ENCODE data around the gene NEUROD4. TPM values are rescaled to one million over a fixed set of nuclear protein-coding genes. Genes with fewer than 3 reads are reported as not detected.

The NEUROD4 gene
- total RNA-seq, 2 experiments from 2014 or later: not detected

- DNase-seq: no peak
- Mint-ChIP-seq H3K36me3 (peaks cover 22% of the 10 kb centered on the region), H3K4me1 (peaks cover 62% of the 10 kb centered on the region), H3K4me3 (peak overlapping the region; percentile 41), H3K9me3 (peaks cover 7% of the 10 kb centered on the region), H3K27me3 (no peaks in the 10 kb centered on the region), H3K27ac (peak overlapping the region; percentile 35)
These were observed 31.2 kb upstream of the NEUROD4 start for GRCh38 chr12:54988402-54989054.

GRCh38 chr12:54989829-54990228, 29.9 kb upstream of the NEUROD4 start:
- no peaks in the 10 kb centered on the region for H3K27me3 Mint-ChIP-seq
- H3K36me3 Mint-ChIP-seq: peaks cover 16% of the 10 kb centered on the region
- H3K9me3 Mint-ChIP-seq: peaks cover 7% of the 10 kb centered on the region
- peak overlapping the region; percentile 99 for H3K27ac Mint-ChIP-seq
- peaks cover 68% of the 10 kb centered on the region for H3K4me1 Mint-ChIP-seq
- DNase-seq: no peak
- H3K4me3 Mint-ChIP-seq: no peak overlapping the region

GRCh38 chr12:54991161-54991990, 28.4 kb upstream of the NEUROD4 start:
- Mint-ChIP-seq H3K36me3 (peaks cover 16% of the 10 kb centered on the region), H3K27ac (peak overlapping the region; percentile 99), H3K4me1 (peaks cover 61% of the 10 kb centered on the region), H3K4me3 (peak overlapping the region; percentile 86), H3K9me3 (peaks cover 7% of the 10 kb centered on the region), H3K27me3 (no peaks in the 10 kb centered on the region)
- DNase-seq: peak; percentile 55

GRCh38 chr12:54991991-54992375, 27.8 kb upstream of the NEUROD4 start:
- Mint-ChIP-seq H3K9me3 (peaks cover 2% of the 10 kb centered on the region), H3K27me3 (no peaks in the 10 kb centered on the region), H3K27ac (peak overlapping the region; percentile 99)

GRCh38 chr12:54993181-54993835, 26.5 kb upstream of the NEUROD4 start:
- Mint-ChIP-seq H3K27ac (no peak overlapping the region), H3K27me3 (no peaks in the 10 kb centered on the region), H3K4me3 (no peak overlapping the region)

More at GRCh38 chr12:54991991-54992375, 27.8 kb upstream of the NEUROD4 start:
- Mint-ChIP-seq H3K4me1 (peaks cover 55% of the 10 kb centered on the region), H3K36me3 (peaks cover 11% of the 10 kb centered on the region), H3K4me3 (no peak overlapping the region)
- no peak for DNase-seq

GRCh38 chr12:54996205-54996604, 23.6 kb upstream of the NEUROD4 start:
- Mint-ChIP-seq H3K36me3 (peaks cover 3% of the 10 kb centered on the region), H3K27me3 (no peaks in the 10 kb centered on the region), H3K9me3 (no peaks in the 10 kb centered on the region), H3K4me1 (peaks cover 27% of the 10 kb centered on the region), H3K27ac (no peak overlapping the region), H3K4me3 (no peak overlapping the region)
- DNase-seq: no peak

More at GRCh38 chr12:54993181-54993835, 26.5 kb upstream of the NEUROD4 start:
- Mint-ChIP-seq H3K36me3 (peaks cover 6% of the 10 kb centered on the region), H3K9me3 (no peaks in the 10 kb centered on the region), H3K4me1 (peaks cover 50% of the 10 kb centered on the region)
- DNase-seq: peak; percentile 46

GRCh38 chr12:54997929-54998522, 21.7 kb upstream of the NEUROD4 start:
- Mint-ChIP-seq H3K9me3 (no peaks in the 10 kb centered on the region), H3K27me3 (no peaks in the 10 kb centered on the region), H3K36me3 (peaks cover 3% of the 10 kb centered on the region), H3K27ac (no peak overlapping the region), H3K4me1 (peaks cover 21% of the 10 kb centered on the region), H3K4me3 (no peak overlapping the region)
- no peak for DNase-seq

GRCh38 chr12:54998958-54999510, 20.7 kb upstream of the NEUROD4 start:
- Mint-ChIP-seq H3K4me3 (no peak overlapping the region), H3K27me3 (no peaks in the 10 kb centered on the region), H3K36me3 (peaks cover 3% of the 10 kb centered on the region), H3K9me3 (no peaks in the 10 kb centered on the region), H3K27ac (no peak overlapping the region), H3K4me1 (peaks cover 14% of the 10 kb centered on the region)
- DNase-seq: no peak

GRCh38 chr12:55001198-55001868, 18.4 kb upstream of the NEUROD4 start:
- peaks cover 9% of the 10 kb centered on the region for H3K36me3 Mint-ChIP-seq
- H3K4me3 Mint-ChIP-seq: no peak overlapping the region
- H3K27ac Mint-ChIP-seq: peak overlapping the region; percentile 9
- no peaks in the 10 kb centered on the region for H3K27me3 Mint-ChIP-seq
- H3K9me3 Mint-ChIP-seq: no peaks in the 10 kb centered on the region
- no peak for DNase-seq
- peaks cover 10% of the 10 kb centered on the region for H3K4me1 Mint-ChIP-seq

GRCh38 chr12:55002355-55002754, 17.4 kb upstream of the NEUROD4 start:
- no peak overlapping the region for H3K27ac Mint-ChIP-seq
- H3K9me3 Mint-ChIP-seq: peaks cover 5% of the 10 kb centered on the region
- peaks cover 10% of the 10 kb centered on the region for H3K4me1 Mint-ChIP-seq
- peaks cover 15% of the 10 kb centered on the region for H3K36me3 Mint-ChIP-seq
- H3K27me3 Mint-ChIP-seq: no peaks in the 10 kb centered on the region
- H3K4me3 Mint-ChIP-seq: no peak overlapping the region
- DNase-seq: no peak

GRCh38 chr12:55008944-55009585, 10.7 kb upstream of the NEUROD4 start:
- Mint-ChIP-seq H3K4me3 (no peak overlapping the region), H3K27me3 (peaks cover 7% of the 10 kb centered on the region), H3K4me1 (no peaks in the 10 kb centered on the region), H3K9me3 (peaks cover 12% of the 10 kb centered on the region), H3K27ac (no peak overlapping the region), H3K36me3 (peaks cover 19% of the 10 kb centered on the region)
- DNase-seq: no peak

GRCh38 chr12:55017416-55017925, 2.3 kb upstream of the NEUROD4 start:
- Mint-ChIP-seq H3K27ac (no peak overlapping the region), H3K36me3 (peaks cover 3% of the 10 kb centered on the region), H3K9me3 (peaks cover 5% of the 10 kb centered on the region), H3K4me1 (peaks cover 7% of the 10 kb centered on the region), H3K27me3 (peaks cover 42% of the 10 kb centered on the region), H3K4me3 (no peak overlapping the region)
- DNase-seq: no peak

- H3K4me3 Mint-ChIP-seq: no peak overlapping the region
- peaks cover 36% of the 10 kb centered on the region for H3K27me3 Mint-ChIP-seq
- no peak overlapping the region for H3K27ac Mint-ChIP-seq
These were observed 4.8 kb downstream of the NEUROD4 start for GRCh38 chr12:55024575-55024974.

GRCh38 chr12:55025508-55025907, 5.7 kb downstream of the NEUROD4 start:
- no peaks in the 10 kb centered on the region for H3K9me3 Mint-ChIP-seq
- peaks cover 26% of the 10 kb centered on the region for H3K27me3 Mint-ChIP-seq
- no peak overlapping the region for H3K27ac Mint-ChIP-seq
- H3K4me1 Mint-ChIP-seq: no peaks in the 10 kb centered on the region
- H3K4me3 Mint-ChIP-seq: no peak overlapping the region
- H3K36me3 Mint-ChIP-seq: no peaks in the 10 kb centered on the region
- no peak for DNase-seq

More at GRCh38 chr12:55024575-55024974, 4.8 kb downstream of the NEUROD4 start:
- DNase-seq: no peak
- H3K36me3 Mint-ChIP-seq: no peaks in the 10 kb centered on the region
- H3K9me3 Mint-ChIP-seq: no peaks in the 10 kb centered on the region
- peaks cover 4% of the 10 kb centered on the region for H3K4me1 Mint-ChIP-seq

All from activated naive CD8-positive, alpha-beta T cell treated with anti-CD3 and anti-CD28 coated beads for 36 hours (primary cell).